Measurements from ENCODE around the gene ERCC1. TPM values are rescaled to one million over a fixed set of nuclear protein-coding genes. Genes with fewer than 3 reads are reported as not detected.

The ERCC1 gene
- polyA plus RNA-seq, 2 of the 4 experiments (the other 2 are of a cell fraction), result 81.7 to 93.0 TPM

DNA sequence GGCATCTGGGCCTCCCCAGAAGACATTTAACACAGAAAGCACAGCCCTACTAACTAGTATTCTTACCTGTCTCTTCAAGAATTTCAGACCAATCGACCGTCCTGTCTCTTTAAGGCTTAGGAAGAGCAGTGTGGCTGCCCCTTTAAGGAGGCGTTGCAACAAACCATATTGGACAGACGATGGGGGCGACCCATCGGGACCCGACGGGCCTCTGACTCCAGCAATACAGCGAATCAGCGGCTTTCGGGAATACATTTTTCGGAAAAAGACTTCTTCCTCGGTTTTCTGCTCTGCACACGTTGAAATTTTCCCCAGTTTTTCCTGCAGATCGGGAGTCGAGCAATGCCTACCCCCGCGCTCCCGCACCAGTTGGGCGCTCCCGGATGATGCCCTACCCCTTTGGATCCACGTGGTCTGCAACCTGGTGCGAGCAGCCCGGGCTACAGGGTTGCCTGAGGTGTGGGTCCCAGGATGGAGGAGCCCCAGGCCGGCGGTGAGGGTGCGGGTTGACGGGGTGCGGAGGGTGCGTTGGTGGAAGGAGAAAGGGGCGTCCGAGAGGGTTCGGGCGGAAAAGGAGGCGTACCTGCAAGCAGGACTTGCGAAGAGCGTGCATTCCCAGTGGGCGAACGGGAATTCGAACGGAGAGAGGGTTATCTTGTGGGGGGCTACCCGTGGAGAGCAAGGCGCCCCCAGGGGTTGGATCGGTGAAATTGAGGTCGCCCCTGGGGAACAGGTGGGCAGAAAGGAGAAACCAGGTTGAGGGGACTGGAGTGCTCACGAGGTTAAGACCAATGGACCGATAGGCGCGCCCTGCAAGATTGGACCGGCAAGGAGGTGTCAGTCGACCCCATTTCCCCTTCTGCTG lies 17.3 kb downstream of the ERCC1 start, which contains the start of gene POLR1G:
TSS of gene POLR1G (plus strand) at position 419 of the 865 bp plus-strand sequence. CDS start at position 472, 53 bp downstream.
- FAIRE-seq (no peak), ATAC-seq (peak; percentile 45 to 71), DNase-seq (ENCODE audit: low read depth in 1 of 2, low spot score in 1 of 2) (peak; percentile 92 to 98)
- Histone ChIP-seq H3K4me3 (peak within 1 kb of the TSS; percentile 66), H3K9me3 (no peaks in the 10 kb centered on the region), H3K4me2 (peak within 1 kb of the TSS; percentile 86), H3K27ac (peak within 1 kb of the TSS; percentile 94 to 96), H3K4me1 (peaks cover 39% of the 10 kb centered on the region)
- 1% methylated on average over 51 of the region's 51 CpGs for WGBS (ENCODE audit: missing lambda C conversion rate)
- CTCF ChIA-PET, result interaction anchor here (0.9 to 3.1 kb wide), 8 partner anchors 8 to 236 kb away, joined by 3 to 17 read pairs (median 7); no protein-coding TSS in a partner anchor
- POLR2A ChIA-PET, result interaction anchor here (0.8 to 1.4 kb wide), 10 partner anchors 8 to 229 kb away, joined by 3 to 7 read pairs (median 4); partner anchors contain the start of genes ERCC1 and TRAPPC6A
- no peak for TF ChIP-seq HOXB13 (CRISPR knock-in tag; IDR thresholded peaks at IDR 0.05; ENCODE audit: low read depth)
- TF ChIP-seq MAZ (IDR thresholded peaks at IDR 0.05; ENCODE audit: borderline replicate concordance, low read depth, low read length), result 0 out of 2 replicates have a peak, but pooled peaks have one; percentile 22
- TF ChIP-seq HOXA7 (CRISPR knock-in tag; IDR thresholded peaks at IDR 0.05), result 0 out of 2 replicates have a peak, but pooled peaks have one; percentile 61
- peak; percentile 81 for TF ChIP-seq BHLHE40 (IDR thresholded peaks at IDR 0.05; ENCODE audit: low read depth, low read length)
- no peak for TF ChIP-seq NR3C1 (IDR thresholded peaks at IDR 0.05)
- no peak for TF ChIP-seq CBX8 (IDR thresholded peaks at IDR 0.05)
- no peak for TF ChIP-seq ZFP36 (IDR thresholded peaks at IDR 0.05; ENCODE audit: borderline replicate concordance, partially characterized antibody)
- no peak for TF ChIP-seq RAD21 (conservative IDR thresholded peaks at IDR 0.05 in 1 of 2, IDR thresholded peaks at IDR 0.05 in 1 of 2)
- TF ChIP-seq POLR2AphosphoS2 (conservative IDR thresholded peaks at IDR 0.05; ENCODE audit: low read length), result peak; percentile 87; the same call in 1 of the 2 replicates
- TF ChIP-seq ZNF302 (CRISPR knock-in tag; IDR thresholded peaks at IDR 0.05), result no peak
- no peak for TF ChIP-seq HDAC2 (IDR thresholded peaks at IDR 0.05)
- TF ChIP-seq, protein P1, sequence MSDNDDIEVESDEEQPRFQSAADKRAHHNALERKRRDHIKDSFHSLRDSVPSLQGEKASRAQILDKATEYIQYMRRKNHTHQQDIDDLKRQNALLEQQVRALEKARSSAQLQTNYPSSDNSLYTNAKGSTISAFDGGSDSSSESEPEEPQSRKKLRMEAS (IDR thresholded peaks at IDR 0.05), result peak; percentile 98
- TF ChIP-seq, protein P2, sequence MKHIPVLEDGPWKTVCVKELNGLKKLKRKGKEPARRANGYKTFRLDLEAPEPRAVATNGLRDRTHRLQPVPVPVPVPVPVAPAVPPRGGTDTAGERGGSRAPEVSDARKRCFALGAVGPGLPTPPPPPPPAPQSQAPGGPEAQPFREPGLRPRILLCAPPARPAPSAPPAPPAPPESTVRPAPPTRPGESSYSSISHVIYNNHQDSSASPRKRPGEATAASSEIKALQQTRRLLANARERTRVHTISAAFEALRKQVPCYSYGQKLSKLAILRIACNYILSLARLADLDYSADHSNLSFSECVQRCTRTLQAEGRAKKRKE (CRISPR knock-in tag; IDR thresholded peaks at IDR 0.05; ENCODE audit: low read depth), result 0 out of 2 replicates have a peak, but pooled peaks have one; percentile 12
- peak; percentile 77; the same call in 1 of the 2 replicates for TF ChIP-seq HOXB5 (CRISPR knock-in tag; IDR thresholded peaks at IDR 0.05)
- peak; percentile 80 to 92; a peak in 4 of 5 replicates for TF ChIP-seq JUN (IDR thresholded peaks at IDR 0.05)
- TF ChIP-seq, protein P3, sequence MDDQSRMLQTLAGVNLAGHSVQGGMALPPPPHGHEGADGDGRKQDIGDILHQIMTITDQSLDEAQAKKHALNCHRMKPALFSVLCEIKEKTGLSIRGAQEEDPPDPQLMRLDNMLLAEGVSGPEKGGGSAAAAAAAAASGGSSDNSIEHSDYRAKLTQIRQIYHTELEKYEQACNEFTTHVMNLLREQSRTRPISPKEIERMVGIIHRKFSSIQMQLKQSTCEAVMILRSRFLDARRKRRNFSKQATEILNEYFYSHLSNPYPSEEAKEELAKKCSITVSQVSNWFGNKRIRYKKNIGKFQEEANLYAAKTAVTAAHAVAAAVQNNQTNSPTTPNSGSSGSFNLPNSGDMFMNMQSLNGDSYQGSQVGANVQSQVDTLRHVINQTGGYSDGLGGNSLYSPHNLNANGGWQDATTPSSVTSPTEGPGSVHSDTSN (IDR thresholded peaks at IDR 0.05), result peak; percentile 43
- TF ChIP-seq JUNB (IDR thresholded peaks at IDR 0.05), result no peak
- TF ChIP-seq, protein P4, sequence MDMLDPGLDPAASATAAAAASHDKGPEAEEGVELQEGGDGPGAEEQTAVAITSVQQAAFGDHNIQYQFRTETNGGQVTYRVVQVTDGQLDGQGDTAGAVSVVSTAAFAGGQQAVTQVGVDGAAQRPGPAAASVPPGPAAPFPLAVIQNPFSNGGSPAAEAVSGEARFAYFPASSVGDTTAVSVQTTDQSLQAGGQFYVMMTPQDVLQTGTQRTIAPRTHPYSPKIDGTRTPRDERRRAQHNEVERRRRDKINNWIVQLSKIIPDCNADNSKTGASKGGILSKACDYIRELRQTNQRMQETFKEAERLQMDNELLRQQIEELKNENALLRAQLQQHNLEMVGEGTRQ (IDR thresholded peaks at IDR 0.05), result peak; percentile 71
- peak; percentile 95 for TF ChIP-seq GATA3 (IDR thresholded peaks at IDR 0.05; ENCODE audit: borderline replicate concordance)
- no peak for TF ChIP-seq KDM1A (IDR thresholded peaks at IDR 0.05; ENCODE audit: low read depth)
- peak; percentile 37; the same call in 1 of the 2 replicates for TF ChIP-seq PHF8 (IDR thresholded peaks at IDR 0.05; ENCODE audit: borderline replicate concordance, low read depth)
- TF ChIP-seq, protein P5, sequence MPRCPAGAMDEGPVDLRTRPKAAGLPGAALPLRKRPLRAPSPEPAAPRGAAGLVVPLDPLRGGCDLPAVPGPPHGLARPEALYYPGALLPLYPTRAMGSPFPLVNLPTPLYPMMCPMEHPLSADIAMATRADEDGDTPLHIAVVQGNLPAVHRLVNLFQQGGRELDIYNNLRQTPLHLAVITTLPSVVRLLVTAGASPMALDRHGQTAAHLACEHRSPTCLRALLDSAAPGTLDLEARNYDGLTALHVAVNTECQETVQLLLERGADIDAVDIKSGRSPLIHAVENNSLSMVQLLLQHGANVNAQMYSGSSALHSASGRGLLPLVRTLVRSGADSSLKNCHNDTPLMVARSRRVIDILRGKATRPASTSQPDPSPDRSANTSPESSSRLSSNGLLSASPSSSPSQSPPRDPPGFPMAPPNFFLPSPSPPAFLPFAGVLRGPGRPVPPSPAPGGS (IDR thresholded peaks at IDR 0.05), result peak; percentile 39; the same call in 1 of the 3 replicates
- peak; percentile 93 for TF ChIP-seq POLR2A (IDR thresholded peaks at IDR 0.05; ENCODE audit: low read length)
- no peak for TF ChIP-seq ZSCAN20 (CRISPR knock-in tag; IDR thresholded peaks at IDR 0.05)
- TF ChIP-seq HEYL (CRISPR knock-in tag; IDR thresholded peaks at IDR 0.05), result no peak
- peak; percentile 26; the same call in 1 of the 2 replicates for TF ChIP-seq TFCP2L1 (CRISPR knock-in tag; IDR thresholded peaks at IDR 0.05)
- TF ChIP-seq RCOR1 (IDR thresholded peaks at IDR 0.05; ENCODE audit: low read depth, low read length), result no peak
- TF ChIP-seq KDM5A (IDR thresholded peaks at IDR 0.05), result peak; percentile 68; the same call in 1 of the 2 replicates
- TF ChIP-seq CHD4 (IDR thresholded peaks at IDR 0.05; ENCODE audit: borderline replicate concordance), result no peak
- no peak for TF ChIP-seq NFE2L2 (conservative IDR thresholded peaks at IDR 0.05; ENCODE audit: low read length)
- peak; percentile 58; the same call in 1 of the 2 replicates for TF ChIP-seq TP53 (CRISPR knock-in tag; IDR thresholded peaks at IDR 0.05)
- TF ChIP-seq NPAS2 (CRISPR knock-in tag; IDR thresholded peaks at IDR 0.05; ENCODE audit: borderline replicate concordance), result no peak
- TF ChIP-seq MAFK (IDR thresholded peaks at IDR 0.05; ENCODE audit: partially characterized antibody), result no peak
- TF ChIP-seq FOSL2 (IDR thresholded peaks at IDR 0.05), result no peak
- peak; percentile 51; the same call in 1 of the 2 replicates for TF ChIP-seq FOSL2 (CRISPR knock-in tag; IDR thresholded peaks at IDR 0.05)
- no peak for TF ChIP-seq SREBF2 (IDR thresholded peaks at IDR 0.05)
- peak; percentile 94 for TF ChIP-seq MYC (IDR thresholded peaks at IDR 0.05; ENCODE audit: borderline replicate concordance, low read length)

Data from A549 (cell line).